Activated CD4-positive, alpha-beta memory T cell treated with anti-CD3 and anti-CD28 coated beads, Interleukin-2, amount 10 ng/mL, durations not matched to agents 7 days and 5 days (primary cell): Measurements from ENCODE around the gene ATP8B3. TPM values are rescaled to one million over a fixed set of nuclear protein-coding genes. Genes with fewer than 3 reads are reported as not detected.

Source experiments
- CTCF ChIA-PET: fragments of 350-600 bp; sonication (Branson Sonifier 250); formaldehyde crosslinking; loops from one replicate; lab custom pipeline; 2021; ENCODE audit warnings: antibody characterized with exemption, inconsistent platforms; lab: Charles Lee
- POLR2A ChIA-PET: fragments of 350-600 bp; sonication (Branson Sonifier 250); formaldehyde crosslinking; loops from one replicate; lab custom pipeline; 2021; ENCODE audit warnings: antibody characterized with exemption; lab: Charles Lee
- DNase-seq: peaks from one replicate; pipeline ENCODE4 v3.0.0-alpha.2; 2020
- H3K27ac Mint-ChIP-seq: one replicate; pipeline ENCODE4 v1.8.0; 2021; ENCODE audit warnings: mild to moderate bottlenecking, mixed read lengths
- H3K27me3 Mint-ChIP-seq: one replicate; pipeline ENCODE4 v1.8.0; 2021; ENCODE audit warnings: mixed read lengths
- H3K36me3 Mint-ChIP-seq: one replicate; pipeline ENCODE4 v1.8.0; 2021; ENCODE audit warnings: low read depth, mixed read lengths
- H3K4me1 Mint-ChIP-seq: one replicate; pipeline ENCODE4 v1.8.0; 2021; ENCODE audit warnings: mixed read lengths
- H3K4me3 Mint-ChIP-seq: one replicate; pipeline ENCODE4 v1.8.0; 2021; ENCODE audit warnings: mild to moderate bottlenecking, mixed read lengths
- H3K9me3 Mint-ChIP-seq: one replicate; pipeline ENCODE4 v1.8.0; 2021; ENCODE audit warnings: mixed read lengths
- total RNA-seq, 2 experiments: library from RNA; stranded (reverse); gene quantifications; one replicate each; pipeline ENCODE4 v1.2.3, GENCODE V29; 2021

Gene ATP8B3
- total RNA-seq, 2 experiments from 2014 or later: 22.5 to 23.3 TPM

DNA sequence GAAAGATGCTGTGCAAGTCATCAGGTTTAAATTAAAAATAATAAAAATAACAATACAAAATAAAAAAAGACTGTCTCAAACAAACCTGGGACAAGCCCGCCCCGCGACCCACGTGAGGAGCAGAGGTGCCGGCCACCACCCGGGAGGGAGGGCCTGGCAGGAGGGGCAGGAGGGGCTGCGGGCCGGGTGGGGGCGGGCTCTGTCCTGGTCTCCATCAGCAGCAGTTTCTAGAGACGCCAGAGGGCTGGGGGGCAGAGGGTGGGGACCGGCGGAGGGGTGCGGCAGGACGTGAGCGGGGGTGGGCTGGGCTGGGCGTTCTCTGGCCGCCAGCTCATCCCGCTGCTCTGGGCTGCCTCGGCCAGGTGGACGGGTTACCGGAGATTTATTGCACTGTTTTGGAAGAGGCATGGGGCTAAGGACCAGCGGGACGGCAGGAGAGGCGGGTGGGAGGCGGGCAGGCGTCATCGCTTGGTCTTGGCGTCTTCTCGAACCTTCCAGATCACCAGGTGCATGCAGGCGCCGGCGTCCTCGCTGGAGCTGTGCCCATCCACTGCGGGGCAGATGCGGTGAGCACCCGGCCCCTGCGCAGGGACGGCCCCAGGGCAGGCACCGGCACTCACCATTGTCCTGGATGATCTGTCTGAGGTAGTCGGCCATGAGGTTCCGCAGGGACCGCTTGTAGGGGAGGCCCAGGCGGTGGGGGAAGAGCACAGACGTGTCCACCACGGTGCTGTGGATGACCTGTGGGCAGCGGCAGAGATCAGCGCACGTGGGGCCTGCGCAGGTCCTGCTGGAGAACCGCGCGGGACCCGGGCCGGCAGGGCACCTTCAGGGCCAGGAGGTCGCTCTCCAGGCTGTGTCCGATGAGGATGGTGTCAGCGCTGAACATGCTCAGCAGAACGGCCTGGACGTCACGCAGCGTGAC, 3.8 kb upstream of the ATP8B3 start:
- Mint-ChIP-seq H3K9me3 (no peaks in the 10 kb centered on the region), H3K36me3 (peaks cover 20% of the 10 kb centered on the region), H3K27ac (no peak overlapping the region), H3K4me1 (peaks cover 23% of the 10 kb centered on the region), H3K4me3 (no peak overlapping the region), H3K27me3 (no peaks in the 10 kb centered on the region)
- no peak for DNase-seq
- CTCF ChIA-PET: no interaction called here
- POLR2A ChIA-PET: no interaction called here

DNA sequence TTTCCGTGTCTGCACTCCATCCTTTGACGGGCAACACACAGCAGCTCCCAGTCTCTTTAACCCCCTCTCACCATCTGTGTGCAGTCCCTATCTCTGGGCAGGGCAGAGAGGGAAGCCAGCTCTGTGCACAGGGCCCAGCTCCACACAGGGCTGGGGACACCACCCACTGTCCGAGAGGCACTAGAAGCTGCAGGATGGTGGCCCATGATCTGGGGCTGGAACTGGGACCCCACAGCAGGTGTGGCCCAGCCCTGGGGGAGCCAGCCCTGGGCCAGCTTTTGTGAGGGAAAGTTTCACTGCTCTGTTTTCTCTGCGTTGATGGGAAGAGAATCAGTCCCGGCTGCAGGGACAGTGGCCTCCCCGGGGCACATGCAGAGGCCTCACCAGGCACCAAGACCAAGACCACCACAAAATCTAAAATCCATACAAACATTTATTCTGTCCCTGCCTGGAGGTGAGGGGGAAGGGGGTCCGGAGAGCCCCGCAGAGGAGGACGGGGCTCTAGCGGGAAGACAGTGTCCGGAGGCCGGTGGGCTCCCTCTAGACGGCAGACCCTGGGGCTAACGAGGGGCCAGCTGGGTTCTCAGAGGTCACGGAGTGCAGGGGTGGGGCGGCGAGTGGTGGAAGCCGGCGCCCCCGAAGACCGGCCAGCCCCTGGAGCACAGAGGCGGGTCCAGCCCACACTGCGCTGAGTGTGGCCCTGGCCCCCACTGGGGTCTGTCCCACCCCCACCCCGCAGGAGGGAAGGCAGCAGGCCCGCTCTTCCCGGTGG, 2.9 kb upstream of the ATP8B3 start:
- Mint-ChIP-seq H3K4me3 (no peak overlapping the region), H3K36me3 (peaks cover 16% of the 10 kb centered on the region), H3K4me1 (peaks cover 27% of the 10 kb centered on the region), H3K27ac (no peak overlapping the region), H3K27me3 (no peaks in the 10 kb centered on the region), H3K9me3 (no peaks in the 10 kb centered on the region)
- POLR2A ChIA-PET: interaction anchor here (1.1 kb wide), 1 partner anchor 11 kb away, joined by 4 read pairs; no protein-coding TSS in a partner anchor
- DNase-seq: no peak
- CTCF ChIA-PET: interaction anchor here (2.3 kb wide), 1 partner anchor 11 kb away, joined by 12 read pairs; no protein-coding TSS in a partner anchor

- CTCF ChIA-PET: interaction anchor here (1.3 to 2.3 kb wide), 2 partner anchors 12 to 23 kb away, joined by 3 to 12 read pairs; no protein-coding TSS in a partner anchor
- H3K36me3 Mint-ChIP-seq: peaks cover 16% of the 10 kb centered on the region
- H3K27ac Mint-ChIP-seq: no peak overlapping the region
- no peak for DNase-seq
- no peaks in the 10 kb centered on the region for H3K9me3 Mint-ChIP-seq
- POLR2A ChIA-PET: interaction anchor here (1.1 kb wide), 1 partner anchor 12 kb away, joined by 4 read pairs; no protein-coding TSS in a partner anchor
- no peak overlapping the region for H3K4me3 Mint-ChIP-seq
- no peaks in the 10 kb centered on the region for H3K27me3 Mint-ChIP-seq
- peaks cover 27% of the 10 kb centered on the region for H3K4me1 Mint-ChIP-seq
These were observed 2.3 kb upstream of the ATP8B3 start for GRCh38 chr19:1814391-1814790.

GRCh38 chr19:1813192-1814182, 1.4 kb upstream of the ATP8B3 start:
- H3K4me1 Mint-ChIP-seq: peaks cover 27% of the 10 kb centered on the region

DNA sequence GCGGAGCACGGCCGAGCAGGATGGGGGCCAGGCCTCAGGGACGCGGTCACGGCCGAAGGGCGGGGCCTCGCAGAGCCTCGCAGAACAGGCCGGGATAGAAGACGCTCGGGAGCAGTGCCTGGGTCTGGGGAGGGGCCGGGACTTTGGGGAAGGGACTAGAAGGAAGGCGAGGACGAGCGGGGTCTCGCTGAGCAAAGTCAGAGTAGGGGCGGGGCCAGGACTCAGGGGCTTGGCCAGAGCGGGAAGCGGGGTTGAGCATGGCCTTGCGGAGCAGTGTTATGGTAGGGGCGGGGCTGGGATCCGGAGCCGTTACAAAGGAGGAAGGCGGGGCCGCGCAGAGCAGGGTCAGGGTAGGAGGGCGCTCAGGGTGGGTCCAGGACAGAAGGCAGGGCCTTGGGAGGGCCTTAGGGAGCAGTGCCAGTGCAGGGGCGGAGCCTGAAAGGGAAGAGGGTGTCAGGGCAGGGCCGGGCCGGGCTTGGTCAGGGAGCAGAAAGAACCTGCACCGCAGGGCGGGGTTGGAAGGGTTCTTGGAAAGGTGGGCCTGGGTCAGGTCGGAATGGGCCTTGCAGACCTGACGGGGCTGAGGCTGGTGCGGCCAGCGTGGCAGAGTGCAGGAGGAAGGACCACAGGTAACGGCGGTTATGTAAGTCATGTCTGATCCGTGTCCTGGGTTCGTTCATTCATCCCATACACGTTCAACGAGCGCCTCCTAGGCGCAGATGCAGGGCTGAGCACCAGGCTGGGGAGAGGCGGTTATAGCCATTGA, 533 bp upstream of the ATP8B3 start:
- Mint-ChIP-seq H3K36me3 (peaks cover 13% of the 10 kb centered on the region), H3K4me3 (peak overlapping the region; percentile 92), H3K27me3 (no peaks in the 10 kb centered on the region), H3K9me3 (no peaks in the 10 kb centered on the region), H3K4me1 (peaks cover 27% of the 10 kb centered on the region), H3K27ac (peak overlapping the region; percentile 97)
- ChIA-PET CTCF (interaction anchor here (1.0 to 2.3 kb wide), 4 partner anchors 14 to 140 kb away, joined by 3 to 12 read pairs (median 4); no protein-coding TSS in a partner anchor), POLR2A (no interaction called here)
- DNase-seq: peak; percentile 98

More at GRCh38 chr19:1813192-1814182, 1.4 kb upstream of the ATP8B3 start:
- H3K9me3 Mint-ChIP-seq: no peaks in the 10 kb centered on the region
- POLR2A ChIA-PET: no interaction called here
- H3K27me3 Mint-ChIP-seq: no peaks in the 10 kb centered on the region
- peak overlapping the region; percentile 92 for H3K4me3 Mint-ChIP-seq
- peak overlapping the region; percentile 97 for H3K27ac Mint-ChIP-seq
- CTCF ChIA-PET: interaction anchor here (1.3 to 2.3 kb wide), 2 partner anchors 13 to 24 kb away, joined by 3 to 12 read pairs; no protein-coding TSS in a partner anchor
- H3K36me3 Mint-ChIP-seq: peaks cover 16% of the 10 kb centered on the region
- no peak for DNase-seq

- Mint-ChIP-seq H3K4me3 (peak overlapping the region; percentile 92), H3K27ac (peak overlapping the region; percentile 73), H3K27me3 (no peaks in the 10 kb centered on the region), H3K4me1 (peaks cover 27% of the 10 kb centered on the region), H3K9me3 (no peaks in the 10 kb centered on the region), H3K36me3 (peaks cover 4% of the 10 kb centered on the region)
- POLR2A ChIA-PET: interaction anchor here (1.1 kb wide), 1 partner anchor 218 kb away, joined by 3 read pairs; the partner anchor contains the start of gene MBD3
- CTCF ChIA-PET: interaction anchor here (1.0 to 1.7 kb wide), 3 partner anchors 27 to 266 kb away, joined by 3 to 6 read pairs (median 3); no protein-coding TSS in a partner anchor
- DNase-seq: peak; percentile 52
These were observed 593 bp downstream of the ATP8B3 start for GRCh38 chr19:1811472-1811894.

DNA sequence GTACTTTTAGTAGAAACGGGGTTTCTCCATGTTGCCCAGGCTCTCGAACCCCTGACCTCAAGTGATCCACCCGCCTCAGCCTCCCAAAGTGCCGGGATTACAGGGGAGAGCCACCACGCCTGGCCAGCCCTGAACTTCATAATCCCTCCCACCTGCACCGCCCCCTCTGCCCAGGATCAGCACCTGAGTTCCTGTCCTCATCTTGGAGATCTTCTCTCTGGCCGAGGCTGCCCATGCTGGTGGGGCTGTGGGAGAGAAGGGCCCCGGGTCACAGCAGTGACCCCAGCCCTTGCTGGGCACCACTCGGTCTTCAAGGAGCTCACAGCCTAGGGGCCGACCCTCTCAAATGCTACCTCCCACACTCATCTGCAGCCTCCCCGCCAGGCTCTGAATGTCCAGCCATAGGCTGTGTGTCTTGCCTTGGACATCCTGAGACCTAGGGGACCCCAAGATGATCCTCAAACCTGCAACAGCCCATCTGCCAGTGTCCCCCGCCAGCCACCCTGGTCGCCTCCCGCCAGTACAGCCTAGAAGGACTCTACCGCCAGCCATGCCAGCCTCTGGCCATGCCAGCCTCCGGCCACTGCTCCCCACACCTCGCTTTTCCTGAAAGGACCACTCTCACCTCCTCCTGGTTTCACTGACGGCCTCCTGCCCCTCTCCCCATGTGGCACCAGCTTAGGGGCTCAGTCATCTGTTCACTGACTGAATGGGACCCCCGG, 1.5 kb downstream of the ATP8B3 start:
- Mint-ChIP-seq H3K9me3 (no peaks in the 10 kb centered on the region), H3K36me3 (peaks cover 4% of the 10 kb centered on the region), H3K4me1 (peaks cover 27% of the 10 kb centered on the region), H3K4me3 (peak overlapping the region; percentile 92), H3K27me3 (no peaks in the 10 kb centered on the region), H3K27ac (no peak overlapping the region)
- no peak for DNase-seq
- ChIA-PET CTCF (interaction anchor here (1.6 to 1.7 kb wide), 2 partner anchors 28 to 265 kb away, joined by 3 to 6 read pairs; no protein-coding TSS in a partner anchor), POLR2A (no interaction called here)

- H3K27ac Mint-ChIP-seq: no peak overlapping the region
- H3K4me1 Mint-ChIP-seq: peaks cover 27% of the 10 kb centered on the region
- no peaks in the 10 kb centered on the region for H3K27me3 Mint-ChIP-seq
- H3K36me3 Mint-ChIP-seq: no peaks in the 10 kb centered on the region
- CTCF ChIA-PET: no interaction called here
- no peaks in the 10 kb centered on the region for H3K9me3 Mint-ChIP-seq
- POLR2A ChIA-PET: interaction anchor here (0.6 kb wide), 1 partner anchor 12 kb away, joined by 3 read pairs; no protein-coding TSS in a partner anchor
- no peak overlapping the region for H3K4me3 Mint-ChIP-seq
- no peak for DNase-seq
These were observed 2.4 kb downstream of the ATP8B3 start for GRCh38 chr19:1809678-1810077.

DNA sequence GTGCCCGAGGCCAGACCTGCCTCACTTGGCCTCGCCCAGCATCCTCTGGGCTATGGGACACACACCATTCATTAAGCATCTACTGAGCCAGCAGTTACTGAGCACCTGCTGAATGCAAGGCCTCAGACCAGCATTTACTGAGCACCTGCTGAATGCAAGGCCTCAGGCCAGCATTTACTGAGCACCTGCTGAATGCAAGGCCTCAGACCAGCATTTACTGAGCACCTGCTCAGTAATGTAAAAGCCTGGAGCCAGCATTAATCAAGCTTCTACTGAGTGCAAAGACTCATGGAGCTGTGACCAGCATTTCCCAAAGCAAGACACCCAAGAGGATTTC, 3.7 kb downstream of the ATP8B3 start:
- Mint-ChIP-seq H3K27ac (no peak overlapping the region), H3K4me1 (peaks cover 20% of the 10 kb centered on the region), H3K27me3 (no peaks in the 10 kb centered on the region), H3K36me3 (no peaks in the 10 kb centered on the region), H3K9me3 (no peaks in the 10 kb centered on the region), H3K4me3 (no peak overlapping the region)
- CTCF ChIA-PET: no interaction called here
- no peak for DNase-seq
- POLR2A ChIA-PET: interaction anchor here (0.6 kb wide), 1 partner anchor 820 kb away, joined by 3 read pairs; no protein-coding TSS in a partner anchor

GRCh38 chr19:1807695-1808394, 4.2 kb downstream of the ATP8B3 start:
- Mint-ChIP-seq H3K9me3 (no peaks in the 10 kb centered on the region), H3K36me3 (peaks cover 5% of the 10 kb centered on the region), H3K4me1 (peaks cover 15% of the 10 kb centered on the region), H3K27ac (no peak overlapping the region), H3K4me3 (no peak overlapping the region), H3K27me3 (no peaks in the 10 kb centered on the region)
- CTCF ChIA-PET: no interaction called here
- POLR2A ChIA-PET: no interaction called here
- DNase-seq: no peak
